IPS DF 6.9 (cell line): ENCODE data around the gene MAPK13.

ENCODE experiments used
- DNase-seq: peaks from one replicate; pipeline ENCODE4 v3.0.0-alpha.2; 2013; ENCODE audit warnings: low read depth, low spot score
- H3K27ac ChIP-seq: one replicate; pipeline ENCODE4 v1.5.1; 2013; ENCODE audit warnings: low read length, control low read depth
- H3K27me3 ChIP-seq: 2 replicates; pipeline ENCODE4 v1.6.1; 2013; ENCODE audit warnings: mild to moderate bottlenecking, low read length; ENCODE audit not compliant: control insufficient read depth, insufficient read depth
- H3K36me3 ChIP-seq: 2 replicates; pipeline ENCODE4 v1.6.1; 2013; ENCODE audit warnings: low read length; ENCODE audit not compliant: control insufficient read depth, insufficient read depth
- H3K4me1 ChIP-seq: 2 replicates; pipeline ENCODE4 v1.6.1; 2013; ENCODE audit warnings: low read length; ENCODE audit not compliant: control insufficient read depth, insufficient read depth
- H3K4me3 ChIP-seq: 2 replicates; pipeline ENCODE4 v1.5.1; 2013; ENCODE audit warnings: mild to moderate bottlenecking, low read length
- H3K9me3 ChIP-seq: 2 replicates; pipeline ENCODE4 v1.6.1; 2013; ENCODE audit warnings: low read length, inconsistent platforms; ENCODE audit not compliant: control insufficient read depth, insufficient read depth
- WGBS: extraction: QIAGEN DNeasy Blood & Tissue Kit; methylation state at CpG from one replicate; pipeline ENCODE4 v1.1.7; 2013; ENCODE audit warnings: mixed read lengths, missing lambda C conversion rate; ENCODE audit not compliant: insufficient read length, insufficient coverage; 5-methylcytosine and 5-hydroxymethylcytosine counted together

MAPK13 gene

DNA sequence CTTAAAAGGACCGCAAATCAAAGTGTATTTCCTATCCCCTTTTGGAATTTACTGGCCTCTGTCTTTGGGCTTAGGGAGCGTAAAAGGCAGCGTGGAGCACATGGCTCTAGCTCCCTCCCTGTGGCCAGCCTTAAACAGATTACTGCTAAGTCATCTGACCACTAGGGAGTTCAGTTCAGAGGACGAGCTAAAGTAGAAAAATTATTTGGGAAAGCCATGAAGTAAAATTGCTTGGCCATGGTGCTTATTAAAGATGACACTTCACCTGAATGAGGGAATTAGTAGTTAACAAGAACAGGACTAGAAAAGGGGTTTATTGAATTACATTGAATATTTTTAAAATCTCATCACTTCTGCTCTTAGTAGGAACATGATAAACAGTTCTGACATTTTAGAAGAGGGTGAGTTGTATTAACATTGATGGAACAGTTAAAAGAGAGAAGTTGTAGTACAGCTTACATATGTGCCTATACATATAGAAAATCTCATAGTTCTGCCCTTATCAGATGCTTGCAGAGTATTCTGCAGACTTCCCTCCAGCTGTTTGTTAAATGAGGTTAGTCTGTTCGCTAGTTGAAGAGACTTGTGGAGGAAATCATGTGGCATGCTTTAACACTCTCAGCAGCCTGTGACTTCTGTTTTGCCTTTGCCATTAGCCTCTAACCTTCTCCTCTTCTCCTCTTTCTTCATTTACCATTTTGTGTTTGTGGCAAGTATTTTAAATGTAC, 31.2 kb upstream of the MAPK13 start:
- H3K9me3 ChIP-seq, result no peaks in the 10 kb centered on the region
- WGBS, result no CpG with 5 or more reads among the region's 5 CpGs
- no peak overlapping the region for H3K4me3 ChIP-seq
- no peaks in the 10 kb centered on the region for H3K4me1 ChIP-seq
- H3K27me3 ChIP-seq, result no peaks in the 10 kb centered on the region
- peaks cover 4% of the 10 kb centered on the region; the same call in 1 of the 2 replicates for H3K36me3 ChIP-seq
- no peak for DNase-seq
- no peak overlapping the region for H3K27ac ChIP-seq

DNA sequence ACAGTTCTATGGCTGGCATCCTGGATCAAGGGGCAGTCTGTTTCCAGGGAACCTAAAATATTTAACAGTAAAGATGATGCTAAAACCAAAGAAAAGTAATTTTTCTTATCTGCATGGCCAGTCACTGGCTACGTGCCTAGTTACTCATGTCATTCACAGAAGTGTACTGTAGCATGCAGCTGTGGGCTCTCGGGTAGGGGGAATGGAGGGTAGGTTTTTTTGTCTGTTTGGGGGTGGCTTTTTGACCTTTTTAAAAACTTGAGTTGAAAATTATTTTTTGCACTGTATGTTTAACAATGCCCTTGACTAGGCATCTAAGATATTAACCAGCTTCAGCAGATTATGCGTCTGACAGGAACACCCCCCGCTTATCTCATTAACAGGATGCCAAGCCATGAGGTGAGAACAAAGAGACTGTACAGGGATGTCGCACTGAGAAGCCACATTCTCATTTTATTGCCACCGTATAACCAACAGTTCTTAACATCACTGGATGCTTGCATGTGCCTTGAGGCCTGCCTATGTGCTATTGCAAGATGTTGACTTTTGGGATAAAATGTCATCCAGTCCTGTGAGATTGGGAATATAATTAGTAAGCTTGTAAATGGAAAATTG, 30.3 kb upstream of the MAPK13 start:
- Histone ChIP-seq H3K4me3 (no peak overlapping the region), H3K9me3 (no peaks in the 10 kb centered on the region), H3K4me1 (no peaks in the 10 kb centered on the region), H3K36me3 (peaks cover 4% of the 10 kb centered on the region; the same call in 1 of the 2 replicates), H3K27ac (no peak overlapping the region), H3K27me3 (no peaks in the 10 kb centered on the region)
- WGBS, result no CpG with 5 or more reads among the region's 6 CpGs
- DNase-seq, result no peak

DNA sequence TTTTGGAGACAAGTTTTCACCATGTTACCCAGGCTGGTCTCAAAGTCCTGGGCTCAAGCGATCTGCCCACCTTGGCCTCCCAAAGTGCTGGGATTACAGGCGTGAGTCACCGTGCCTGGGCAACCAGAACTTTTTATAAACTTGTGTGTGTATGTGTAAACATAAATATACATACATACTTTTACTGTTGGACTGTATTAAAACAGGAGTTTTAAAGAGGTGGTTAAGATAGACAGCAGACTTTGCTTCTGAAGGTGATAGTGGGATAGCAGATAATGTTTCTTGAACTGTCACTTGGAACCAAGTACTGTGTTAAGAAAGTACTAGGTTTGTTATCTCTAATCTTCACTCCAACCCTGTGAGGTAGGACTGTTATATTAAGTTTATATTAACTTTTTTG, 28.6 kb upstream of the MAPK13 start:
- WGBS, result no CpG with 5 or more reads among the region's 3 CpGs
- DNase-seq, result no peak
- Histone ChIP-seq H3K9me3 (no peaks in the 10 kb centered on the region), H3K36me3 (peaks cover 4% of the 10 kb centered on the region; the same call in 1 of the 2 replicates), H3K27me3 (no peaks in the 10 kb centered on the region), H3K4me3 (no peak overlapping the region), H3K27ac (no peak overlapping the region), H3K4me1 (no peaks in the 10 kb centered on the region)

DNA sequence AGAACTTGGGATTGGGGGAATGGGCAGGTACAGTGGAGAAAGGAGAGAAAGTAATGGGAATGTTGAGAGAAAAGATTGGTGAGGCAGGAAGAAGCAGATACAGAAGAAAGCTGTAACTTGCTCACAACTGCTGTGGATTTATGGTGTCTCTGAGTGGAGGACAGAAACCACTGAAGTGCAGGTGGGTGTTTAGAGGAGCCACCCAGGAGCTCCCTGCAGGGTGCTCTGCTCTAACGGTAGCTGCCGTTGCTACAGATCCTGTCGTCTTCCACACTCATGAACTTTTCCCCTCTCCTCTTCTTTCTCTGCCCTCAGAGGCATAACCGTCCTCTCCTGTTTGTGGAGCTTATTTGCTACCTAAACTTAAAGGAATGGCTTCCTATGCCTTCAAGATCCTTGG, 27.5 kb upstream of the MAPK13 start:
- H3K4me3 ChIP-seq, result no peak overlapping the region
- H3K36me3 ChIP-seq, result peaks cover 4% of the 10 kb centered on the region; the same call in 1 of the 2 replicates
- no peak overlapping the region for H3K27ac ChIP-seq
- WGBS, result no CpG with 5 or more reads among the region's 4 CpGs
- DNase-seq, result no peak
- no peaks in the 10 kb centered on the region for H3K9me3 ChIP-seq
- no peaks in the 10 kb centered on the region for H3K4me1 ChIP-seq
- H3K27me3 ChIP-seq, result no peaks in the 10 kb centered on the region

DNA sequence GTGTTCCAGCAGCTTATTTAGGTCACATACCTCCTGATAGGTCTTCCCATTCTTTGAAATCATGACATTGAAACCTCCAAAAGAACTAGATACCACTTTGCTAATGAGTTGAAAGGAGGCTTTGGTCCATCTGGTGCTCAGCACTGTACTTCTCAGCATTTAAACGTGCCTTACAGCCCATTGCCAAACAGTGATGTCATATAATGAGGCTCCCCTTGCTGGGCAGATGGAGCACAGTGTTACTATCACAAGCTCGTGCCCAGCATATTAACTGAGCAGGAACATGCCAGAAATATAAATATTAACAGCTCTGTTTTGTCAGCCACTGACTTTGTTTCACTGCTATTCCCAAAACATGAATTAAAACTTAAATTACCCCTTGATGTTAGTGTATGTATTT, 25.5 kb upstream of the MAPK13 start:
- no CpG with 5 or more reads among the region's 2 CpGs for WGBS
- Histone ChIP-seq H3K9me3 (no peaks in the 10 kb centered on the region), H3K27me3 (no peaks in the 10 kb centered on the region), H3K36me3 (peaks cover 4% of the 10 kb centered on the region; the same call in 1 of the 2 replicates), H3K4me3 (no peak overlapping the region), H3K27ac (no peak overlapping the region), H3K4me1 (no peaks in the 10 kb centered on the region)
- DNase-seq, result no peak

DNA sequence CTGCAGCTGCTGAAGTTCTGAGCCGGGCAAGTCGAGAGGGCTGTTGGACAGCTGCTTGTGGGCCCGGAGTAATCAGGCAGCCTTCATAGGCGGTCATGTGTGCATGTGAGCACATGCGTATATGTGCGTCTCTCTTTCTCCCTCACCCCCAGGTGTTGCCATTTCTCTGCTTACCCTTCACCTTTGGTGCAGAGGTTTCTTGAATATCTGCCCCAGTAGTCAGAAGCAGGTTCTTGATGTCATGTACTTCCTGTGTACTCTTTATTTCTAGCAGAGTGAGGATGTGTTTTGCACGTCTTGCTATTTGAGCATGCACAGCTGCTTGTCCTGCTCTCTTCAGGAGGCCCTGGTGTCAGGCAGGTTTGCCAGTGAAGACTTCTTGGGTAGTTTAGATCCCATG, 21.2 kb upstream of the MAPK13 start:
- Histone ChIP-seq H3K4me3 (no peak overlapping the region), H3K27ac (no peak overlapping the region), H3K27me3 (no peaks in the 10 kb centered on the region), H3K9me3 (no peaks in the 10 kb centered on the region), H3K36me3 (peaks cover 3% of the 10 kb centered on the region; the same call in 1 of the 2 replicates), H3K4me1 (no peaks in the 10 kb centered on the region)
- DNase-seq, result no peak
- WGBS, result no CpG with 5 or more reads among the region's 7 CpGs

DNA sequence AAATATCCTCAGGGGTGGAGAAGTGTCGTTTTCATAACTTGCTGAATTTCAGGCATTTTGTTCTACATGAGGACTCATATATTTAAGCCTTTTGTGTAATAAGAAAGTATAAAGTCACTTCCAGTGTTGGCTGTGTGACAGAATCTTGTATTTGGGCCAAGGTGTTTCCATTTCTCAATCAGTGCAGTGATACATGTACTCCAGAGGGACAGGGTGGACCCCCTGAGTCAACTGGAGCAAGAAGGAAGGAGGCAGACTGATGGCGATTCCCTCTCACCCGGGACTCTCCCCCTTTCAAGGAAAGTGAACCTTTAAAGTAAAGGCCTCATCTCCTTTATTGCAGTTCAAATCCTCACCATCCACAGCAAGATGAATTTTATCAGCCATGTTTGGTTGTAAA, 20.3 kb upstream of the MAPK13 start:
- no peaks in the 10 kb centered on the region for H3K9me3 ChIP-seq
- no peak for DNase-seq
- H3K27me3 ChIP-seq, result no peaks in the 10 kb centered on the region
- H3K4me1 ChIP-seq, result no peaks in the 10 kb centered on the region
- no peak overlapping the region for H3K27ac ChIP-seq
- no CpG with 5 or more reads among the region's 3 CpGs for WGBS
- H3K4me3 ChIP-seq, result no peak overlapping the region
- peaks cover 3% of the 10 kb centered on the region; the same call in 1 of the 2 replicates for H3K36me3 ChIP-seq

DNA sequence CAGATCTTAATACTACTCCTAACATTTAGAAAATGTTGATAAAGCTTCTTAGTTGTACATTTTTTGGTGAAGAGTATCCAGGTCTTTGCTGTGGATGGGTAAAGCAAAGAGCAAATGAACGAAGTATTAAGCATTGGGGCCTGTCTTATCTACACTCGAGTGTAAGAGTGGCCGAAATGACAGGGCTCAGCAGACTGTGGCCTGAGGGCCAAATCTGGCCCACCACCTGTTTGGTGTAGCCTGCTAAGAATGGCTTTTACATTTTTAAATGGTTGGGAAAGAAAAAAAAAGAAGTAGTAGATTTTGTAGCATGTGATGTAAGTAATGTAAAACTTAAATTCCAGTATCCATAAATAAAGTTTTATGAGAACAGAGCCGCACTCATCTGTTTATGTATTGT, 19.4 kb upstream of the MAPK13 start:
- no peaks in the 10 kb centered on the region for H3K9me3 ChIP-seq
- WGBS, result no CpG with 5 or more reads among the region's 4 CpGs
- no peak overlapping the region for H3K27ac ChIP-seq
- no peak overlapping the region for H3K4me3 ChIP-seq
- no peak for DNase-seq
- H3K36me3 ChIP-seq, result peaks cover 3% of the 10 kb centered on the region; the same call in 1 of the 2 replicates
- no peaks in the 10 kb centered on the region for H3K4me1 ChIP-seq
- no peaks in the 10 kb centered on the region for H3K27me3 ChIP-seq

DNA sequence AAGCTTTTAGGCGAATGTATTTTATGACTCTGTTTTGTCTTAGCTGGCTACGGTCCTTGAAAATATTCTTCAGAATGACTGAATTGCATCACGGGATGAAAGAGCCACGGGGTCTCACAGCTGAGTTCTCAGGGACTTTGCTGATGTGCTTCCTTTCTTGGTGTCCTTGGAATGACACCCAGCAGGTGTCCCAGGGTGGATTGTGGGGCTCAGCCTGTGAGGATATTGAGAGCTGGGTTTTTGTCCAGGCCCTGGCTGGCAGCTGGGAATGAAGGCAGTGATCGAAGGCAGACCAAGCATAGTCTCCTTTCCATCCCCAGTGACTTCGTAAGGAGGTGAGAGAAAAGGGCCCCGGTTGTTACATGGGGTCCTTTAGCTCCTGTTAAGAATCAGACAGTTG, 18.8 kb upstream of the MAPK13 start:
- Histone ChIP-seq H3K27me3 (no peaks in the 10 kb centered on the region), H3K4me3 (no peak overlapping the region), H3K9me3 (no peaks in the 10 kb centered on the region), H3K27ac (no peak overlapping the region), H3K36me3 (peaks cover 3% of the 10 kb centered on the region; the same call in 1 of the 2 replicates), H3K4me1 (no peaks in the 10 kb centered on the region)
- no peak for DNase-seq
- WGBS, result no CpG with 5 or more reads among the region's 7 CpGs

DNA sequence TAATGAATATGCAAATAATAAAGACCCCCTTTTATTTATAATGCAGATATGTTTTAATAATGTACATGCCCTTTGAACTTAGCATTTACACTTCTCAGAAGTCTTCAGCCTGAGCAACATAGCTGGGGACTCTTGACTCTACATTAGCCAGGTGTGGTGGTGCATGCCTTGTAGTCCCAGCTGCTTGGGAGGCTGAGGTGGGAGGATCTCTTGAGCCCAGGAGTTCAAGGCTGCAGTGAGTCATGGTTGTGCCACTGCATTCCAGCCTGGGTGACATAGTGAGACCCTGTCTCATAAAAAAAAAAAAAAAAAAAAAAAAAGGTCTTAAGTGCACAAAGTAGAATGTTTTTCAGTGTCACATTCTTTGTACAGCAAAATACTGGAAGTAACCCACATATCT, 17.3 kb upstream of the MAPK13 start:
- Histone ChIP-seq H3K27me3 (no peaks in the 10 kb centered on the region), H3K27ac (no peak overlapping the region), H3K9me3 (no peaks in the 10 kb centered on the region), H3K4me3 (no peak overlapping the region), H3K4me1 (no peaks in the 10 kb centered on the region), H3K36me3 (peaks cover 3% of the 10 kb centered on the region; the same call in 1 of the 2 replicates)
- no peak for DNase-seq

DNA sequence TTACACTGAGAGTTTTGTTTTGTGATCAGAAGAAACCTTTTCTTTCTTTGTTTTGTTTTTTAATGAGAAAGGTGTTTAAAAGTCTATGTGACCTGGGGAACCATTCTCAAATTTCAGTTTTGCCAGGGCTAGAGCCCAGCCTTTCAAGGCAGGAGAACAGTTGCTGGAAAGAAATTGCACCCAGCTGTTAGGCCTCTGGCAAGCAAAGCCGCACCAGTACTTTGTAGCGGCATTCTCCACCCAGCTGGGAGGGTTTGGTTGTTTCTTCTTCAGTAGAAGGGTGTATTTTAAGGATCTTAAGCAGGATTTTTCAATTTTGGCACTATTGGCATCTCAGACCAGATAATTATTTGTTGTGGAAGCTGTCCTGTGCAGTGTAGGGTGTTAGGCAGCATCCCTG, 16.6 kb upstream of the MAPK13 start:
- no peak overlapping the region for H3K27ac ChIP-seq
- H3K36me3 ChIP-seq, result peaks cover 3% of the 10 kb centered on the region; the same call in 1 of the 2 replicates
- H3K27me3 ChIP-seq, result no peaks in the 10 kb centered on the region
- no peaks in the 10 kb centered on the region for H3K9me3 ChIP-seq
- no peak for DNase-seq
- H3K4me1 ChIP-seq, result no peaks in the 10 kb centered on the region
- WGBS, result no CpG with 5 or more reads among the region's 2 CpGs
- H3K4me3 ChIP-seq, result no peak overlapping the region
